M059J (cell line): ENCODE data around the gene SLC4A3. TPM values are rescaled to one million over a fixed set of nuclear protein-coding genes. Genes with fewer than 3 reads are reported as not detected.
A peak's percentile ranks its signal among the peaks of the same experiment; 100 is the strongest.

Experiments used
- DNase-seq: peaks from one replicate; pipeline ENCODE4 v3.0.0-alpha.2; 2012; ENCODE audit warnings: low read depth
- total RNA-seq: library from RNA; depleted of rRNA; stranded (reverse); fragments of >200 nt; shearing (Covaris generic); gene quantifications from 2 replicates; pipeline ENCODE4 v1.2.3, GENCODE V29; 2014; rRNA removed

Gene SLC4A3
- total RNA-seq, result 1.2 and 2.6 TPM in 2 replicates

GRCh38 chr2:219627103-219628100 is at the start of gene SLC4A3:
Gene SLC4A3 (plus strand): TSS chr2:219627630. CDS start chr2:219627993, 363 bp downstream.
- DNase-seq, result peak; percentile 27

DNA sequence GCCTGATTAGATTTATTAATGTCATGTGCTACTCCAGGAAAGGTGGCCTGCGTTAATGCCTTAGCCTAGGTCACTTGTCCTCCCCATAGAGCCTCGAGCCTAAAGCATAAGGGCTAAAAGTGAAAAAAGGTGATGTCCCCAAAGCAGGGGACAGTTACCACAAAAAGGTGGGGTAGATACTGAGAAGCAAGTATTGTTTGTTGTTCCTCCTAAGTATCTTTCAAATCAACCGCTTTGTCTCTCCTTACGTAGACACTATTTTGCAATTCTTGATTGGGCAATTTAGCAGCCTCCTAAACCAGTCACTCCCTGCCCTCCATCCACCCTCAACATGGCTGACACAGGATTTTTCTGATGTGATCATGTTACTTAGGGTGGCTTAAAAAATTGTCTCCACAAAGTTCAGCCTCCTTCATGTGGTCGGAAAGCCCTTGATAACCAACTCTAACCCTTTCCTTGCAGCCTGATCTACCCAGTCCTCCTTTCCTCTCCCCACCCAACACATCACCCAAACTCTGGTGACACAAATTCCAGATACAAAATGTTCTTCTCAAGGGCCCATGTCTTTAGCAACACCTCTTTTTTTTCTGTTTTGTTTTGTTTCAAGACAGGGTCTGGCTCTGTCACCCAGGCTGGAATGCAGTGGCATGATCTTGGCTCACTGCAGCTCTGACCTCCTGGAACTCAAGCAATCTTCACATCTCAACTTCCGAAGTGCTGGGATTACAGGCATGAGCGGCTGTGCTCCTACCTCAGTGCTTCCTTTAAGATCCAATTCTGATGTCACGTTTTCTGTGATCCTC is 48.4 kb upstream of the SLC4A3 start:
- DNase-seq, result no peak

GRCh38 chr2:219581346-219581745 is 46.1 kb upstream of the SLC4A3 start:
- DNase-seq, result no peak

- DNase-seq, result no peak
These were observed 36.3 kb upstream of the SLC4A3 start for GRCh38 chr2:219591091-219591490.

- DNase-seq, result no peak
These were observed 34.7 kb upstream of the SLC4A3 start for GRCh38 chr2:219592736-219593135.

DNA sequence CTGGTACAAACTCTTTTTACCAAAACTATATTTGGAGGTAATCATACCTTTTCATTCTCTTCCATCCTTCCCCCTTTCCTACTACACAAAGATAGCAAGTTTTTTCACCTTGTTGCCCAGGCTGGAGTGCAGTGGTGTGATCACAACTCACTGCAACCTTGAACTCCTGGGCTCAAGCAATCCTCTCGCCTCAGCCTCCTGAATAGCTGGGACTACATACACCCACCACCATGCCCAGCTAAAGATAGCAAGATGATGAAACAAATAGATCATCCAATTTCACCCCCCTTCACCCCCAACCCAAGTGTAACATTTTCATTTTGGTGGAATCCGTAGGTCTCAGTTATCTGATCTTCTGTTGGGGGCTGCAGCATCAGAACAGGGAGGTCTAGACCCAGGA is 34.3 kb upstream of the SLC4A3 start:
- no peak for DNase-seq

DNA sequence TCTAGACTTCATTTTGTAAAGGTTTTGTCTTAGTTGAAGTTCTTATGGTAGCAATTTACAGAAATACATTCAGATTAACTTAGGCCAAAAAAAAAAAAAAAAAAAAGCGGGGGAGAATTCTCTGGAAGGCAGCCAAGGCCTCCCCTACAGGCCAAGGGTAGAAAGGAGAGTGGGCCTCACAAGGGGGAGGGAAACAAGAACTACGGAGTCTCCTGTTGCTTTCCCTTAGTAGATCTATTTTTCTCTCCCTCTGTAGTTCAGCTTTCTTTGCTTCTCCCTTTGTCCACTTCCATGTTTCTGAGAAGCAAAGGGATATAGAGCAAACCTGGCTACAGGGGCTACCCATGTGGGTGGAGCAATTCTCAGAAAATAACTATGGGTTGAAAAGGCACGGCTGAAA is 32.2 kb upstream of the SLC4A3 start:
- DNase-seq, result no peak

DNA sequence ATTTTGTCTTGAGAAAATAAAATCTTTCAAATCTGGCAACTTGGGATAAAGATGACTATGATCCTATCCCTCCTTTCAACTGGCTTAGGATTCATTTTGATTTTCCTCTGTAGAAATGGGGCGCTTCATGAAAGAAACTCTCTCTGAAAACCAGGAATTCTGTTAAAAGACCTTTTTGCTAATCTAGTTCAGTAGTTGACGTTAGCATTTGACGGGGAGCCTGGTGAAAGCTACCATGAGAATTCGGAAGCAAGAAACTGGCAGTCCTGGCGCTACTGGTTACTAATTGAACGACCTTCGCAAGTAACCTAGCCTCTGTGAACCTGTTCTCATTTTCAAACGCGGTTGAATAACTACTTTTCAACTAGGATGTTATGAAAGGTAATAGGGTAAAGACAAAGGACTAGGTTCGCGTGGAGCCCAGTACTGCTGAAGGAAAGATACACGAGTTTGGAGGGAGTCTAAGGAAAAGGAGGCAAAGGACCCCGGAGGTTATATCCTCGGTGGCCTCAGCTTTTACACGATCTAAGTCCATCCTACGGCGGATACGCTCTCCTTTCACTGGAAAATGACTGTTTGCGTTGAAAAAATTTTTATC is 30.4 kb upstream of the SLC4A3 start:
- DNase-seq, result peak; percentile 30

GRCh38 chr2:219597552-219598307 is 29.7 kb upstream of the SLC4A3 start, which contains the start of gene STK11IP:
Gene STK11IP (plus strand): TSS chr2:219597857. CDS start chr2:219598120, 263 bp downstream.
- DNase-seq, result peak; percentile 97

DNA sequence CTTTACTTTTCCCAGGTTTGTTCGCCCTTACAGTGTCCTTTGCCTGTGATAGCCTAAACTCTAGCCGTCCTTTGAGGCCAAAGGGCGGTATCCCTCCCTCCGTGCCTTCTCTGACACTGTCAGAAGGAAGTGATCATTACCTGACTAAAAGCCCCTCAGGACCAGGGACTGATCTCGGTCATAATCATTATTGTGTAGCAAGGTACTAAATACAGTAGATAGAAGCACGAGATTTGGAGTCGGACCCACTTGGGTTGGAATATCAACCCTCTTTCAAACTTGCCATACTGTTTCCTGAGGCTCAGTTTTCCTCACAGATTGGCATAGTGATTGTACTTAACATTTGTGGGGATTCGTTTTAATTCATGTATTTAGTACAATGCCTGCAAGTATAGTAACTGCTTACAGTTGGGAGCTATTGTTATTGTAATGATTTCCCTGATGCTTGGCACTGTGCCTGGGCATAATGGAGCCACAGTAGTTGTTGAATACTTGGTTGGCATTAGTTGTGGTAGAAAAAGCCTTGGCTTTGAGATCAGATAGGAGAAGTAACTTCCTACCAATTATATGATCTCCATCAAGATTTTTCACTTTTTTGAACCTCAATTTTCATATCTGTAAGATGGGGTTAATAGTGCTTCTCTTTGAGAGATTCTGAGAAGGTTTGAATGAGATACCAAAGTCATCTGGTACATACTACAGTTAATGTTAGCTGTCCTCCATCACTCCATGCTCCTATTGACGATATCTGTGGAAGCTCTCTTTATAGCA is 28.9 kb upstream of the SLC4A3 start:
- DNase-seq, result peak; percentile 23

- DNase-seq, result no peak
These were observed 23.7 kb upstream of the SLC4A3 start for GRCh38 chr2:219603771-219604170.

DNA sequence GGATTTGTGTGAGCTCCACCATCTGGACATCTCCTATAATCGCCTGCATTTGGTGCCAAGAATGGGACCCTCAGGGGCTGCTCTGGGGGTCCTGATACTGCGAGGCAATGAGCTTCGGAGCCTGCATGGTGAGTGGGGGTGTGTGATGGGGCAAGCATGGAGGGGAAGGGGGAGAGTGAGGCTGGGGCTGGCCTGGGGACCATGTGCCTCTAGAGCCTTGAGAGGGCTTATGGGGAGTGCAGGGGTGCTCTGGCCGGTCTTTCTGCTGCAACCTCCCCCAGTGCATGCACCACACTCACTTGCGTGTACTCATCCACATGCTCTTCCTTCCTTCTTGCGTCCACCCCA is 21.8 kb upstream of the SLC4A3 start:
- no peak for DNase-seq

GRCh38 chr2:219607931-219608330 is 19.5 kb upstream of the SLC4A3 start:
- no peak for DNase-seq

GRCh38 chr2:219608399-219608964 is 18.9 kb upstream of the SLC4A3 start:
- DNase-seq, result no peak

DNA sequence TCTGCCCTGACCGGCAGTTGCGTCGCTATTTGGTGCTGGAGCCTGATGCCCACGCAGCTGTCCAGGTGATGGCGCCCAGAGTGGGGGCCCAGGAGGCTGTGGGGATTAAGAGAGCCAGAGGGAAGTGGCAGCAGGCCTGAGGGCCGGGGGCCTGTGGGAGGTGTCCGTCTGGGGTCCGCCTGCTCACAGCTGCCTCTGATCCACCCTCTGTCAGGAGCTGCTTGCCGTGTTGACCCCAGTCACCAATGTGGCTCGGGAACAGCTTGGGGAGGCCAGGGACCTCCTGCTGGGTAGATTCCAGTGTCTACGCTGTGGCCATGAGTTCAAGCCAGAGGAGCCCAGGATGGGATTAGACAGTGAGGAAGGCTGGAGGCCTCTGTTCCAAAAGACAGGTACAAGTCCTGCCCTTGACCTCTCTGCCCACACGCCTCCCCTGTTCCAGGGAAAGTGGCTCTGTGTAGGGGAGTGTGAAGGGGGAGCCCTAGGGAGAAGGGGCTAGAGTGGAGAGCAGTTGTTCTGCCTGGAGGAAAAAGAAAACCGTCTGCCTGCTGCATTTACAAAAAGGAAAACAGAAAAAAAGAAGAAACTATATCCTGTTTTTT is 18.2 kb upstream of the SLC4A3 start:
- no peak for DNase-seq

- DNase-seq, result no peak
These were observed 16.1 kb upstream of the SLC4A3 start for GRCh38 chr2:219611306-219611705.

- DNase-seq, result no peak
These were observed 15.4 kb upstream of the SLC4A3 start for GRCh38 chr2:219611866-219612576.

DNA sequence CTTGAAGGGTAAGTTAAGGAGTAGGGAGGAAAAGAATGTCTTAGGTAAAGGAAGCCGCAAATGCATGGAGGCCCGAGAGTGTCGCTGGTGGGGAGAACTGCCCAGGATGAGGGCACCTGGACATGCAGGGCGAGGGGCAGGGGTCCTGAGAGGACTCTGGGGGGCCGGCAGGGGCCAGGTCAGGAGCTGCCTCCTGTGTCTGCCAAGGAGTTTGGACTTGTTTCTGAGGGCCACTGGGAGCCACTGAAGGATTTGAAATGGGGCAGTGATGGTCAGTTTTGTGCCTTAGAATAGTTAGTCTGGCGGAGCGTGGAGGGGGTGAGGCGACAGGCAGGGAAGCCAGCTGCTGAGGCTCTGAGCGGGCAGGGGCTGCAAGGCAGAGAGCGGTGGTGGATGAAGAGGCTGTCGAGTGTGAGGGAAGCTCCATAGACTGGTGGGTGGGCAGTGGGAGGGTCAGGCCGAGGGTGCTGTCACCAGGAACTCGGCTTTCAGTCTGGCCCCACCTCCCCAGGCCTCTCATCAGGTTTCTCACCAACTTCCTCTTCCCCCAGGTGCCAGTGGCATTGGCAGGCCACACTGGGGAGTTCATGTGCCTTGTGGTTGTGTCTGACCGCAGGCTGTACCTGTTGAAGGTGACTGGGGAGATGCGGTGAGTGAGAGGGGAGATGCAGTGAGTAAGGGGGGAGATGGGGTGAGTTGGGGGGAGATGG is 14.7 kb upstream of the SLC4A3 start:
- no peak for DNase-seq
